Mesenchymal stem cell (in vitro differentiated cells and primary cell): ENCODE measurements around the gene FGFR2.

Experiments
- DNase-seq: peaks from one replicate; pipeline ENCODE4 v3.0.0-alpha.2; 2013
- H2AFZ ChIP-seq: one replicate; pipeline ENCODE4 v1.6.1; 2013; ENCODE audit warnings: low read depth, mild to moderate bottlenecking, control low read depth, inconsistent platforms, low read length, moderate library complexity
- H2AK5ac ChIP-seq: 2 replicates; pipeline ENCODE4 v1.6.1; 2013; ENCODE audit warnings: low read length, moderate library complexity, mild to moderate bottlenecking, inconsistent platforms; ENCODE audit not compliant: severe bottlenecking
- H2BK120ac ChIP-seq: one replicate; pipeline ENCODE4 v1.6.1; 2013; ENCODE audit warnings: low read depth, mild to moderate bottlenecking, inconsistent platforms, low read length, moderate library complexity
- H2BK12ac ChIP-seq, 2 experiments: one replicate each; pipeline ENCODE4 v1.6.1; 2013; ENCODE audit warnings: inconsistent platforms in 2 of 2, low read length in 2 of 2, mild to moderate bottlenecking in 2 of 2, moderate library complexity in 2 of 2, control low read depth in 1 of 2
- H2BK15ac ChIP-seq: one replicate; pipeline ENCODE4 v1.6.1; 2013; ENCODE audit warnings: mild to moderate bottlenecking, low read depth, inconsistent platforms; ENCODE audit not compliant: poor library complexity, severe bottlenecking
- H2BK5ac ChIP-seq: 2 replicates; pipeline ENCODE4 v1.6.1; 2013; ENCODE audit warnings: low read depth, mild to moderate bottlenecking, low read length, control low read depth, inconsistent platforms; ENCODE audit not compliant: poor library complexity, severe bottlenecking
- H3K14ac ChIP-seq, 2 experiments: one replicate each; pipeline ENCODE4 v1.6.1; 2013; ENCODE audit warnings: inconsistent platforms in 2 of 2, low read length in 2 of 2, control low read depth in 1 of 2, mild to moderate bottlenecking in 1 of 2, moderate library complexity in 1 of 2
- H3K18ac ChIP-seq, 2 experiments: one replicate each; pipeline ENCODE4 v1.6.1; 2013; ENCODE audit warnings: inconsistent platforms in 2 of 2, low read length in 2 of 2, control low read depth in 1 of 2, low read depth in 1 of 2, mild to moderate bottlenecking in 1 of 2
- H3K23ac ChIP-seq, 2 experiments: one replicate each; pipeline ENCODE4 v1.6.1; 2013; ENCODE audit warnings: inconsistent platforms in 2 of 2, low read length in 2 of 2, mild to moderate bottlenecking in 2 of 2, moderate library complexity in 2 of 2, control low read depth in 1 of 2
- H3K27ac ChIP-seq: 2 replicates; pipeline ENCODE4 v1.5.1; 2013; ENCODE audit warnings: mild to moderate bottlenecking, moderate library complexity, low read length, control low read depth, inconsistent platforms; ENCODE audit not compliant: poor library complexity, severe bottlenecking
- H3K27me3 ChIP-seq, 2 experiments: 2 replicates each; pipeline versions ENCODE4 v1.6.1 to v1.7.0; 2013; ENCODE audit warnings: low read length in 2 of 2, mild to moderate bottlenecking in 2 of 2, moderate library complexity in 2 of 2, control low read depth in 1 of 2, inconsistent platforms in 1 of 2; ENCODE audit not compliant: control insufficient read depth in 1 of 2, insufficient read depth in 1 of 2
- H3K36me3 ChIP-seq, 2 experiments: 2 replicates each; pipeline versions ENCODE4 v1.6.1 to v1.7.0; 2013; ENCODE audit warnings: low read length in 2 of 2, control low read depth in 1 of 2, inconsistent platforms in 1 of 2, low read depth in 1 of 2, mild to moderate bottlenecking in 1 of 2; ENCODE audit not compliant: insufficient read depth in 2 of 2, control insufficient read depth in 1 of 2
- H3K4ac ChIP-seq, 2 experiments: one replicate each; pipeline ENCODE4 v1.6.1; 2013; ENCODE audit warnings: inconsistent platforms in 2 of 2, low read length in 2 of 2, mild to moderate bottlenecking in 2 of 2, moderate library complexity in 2 of 2, control low read depth in 1 of 2, low read depth in 1 of 2
- H3K4me1 ChIP-seq: 2 replicates; pipeline ENCODE4 v1.6.1; 2013; ENCODE audit warnings: low read depth, low read length, control low read depth; ENCODE audit not compliant: control insufficient read depth, insufficient read depth
- H3K4me2 ChIP-seq: 2 replicates; pipeline ENCODE4 v1.6.1; 2013; ENCODE audit warnings: low read length, mild to moderate bottlenecking, inconsistent platforms; ENCODE audit not compliant: poor library complexity, severe bottlenecking
- H3K4me3 ChIP-seq, 2 experiments: 2 replicates each; pipeline versions ENCODE4 v1.5.1 to v1.7.0; 2013; ENCODE audit warnings: low read length in 2 of 2, mild to moderate bottlenecking in 2 of 2, control low read depth in 1 of 2, low read depth in 1 of 2; ENCODE audit not compliant: insufficient read depth in 1 of 2
- H3K79me1 ChIP-seq: replicated peaks from 2 replicates; pipeline ENCODE4 v1.6.1; 2013; ENCODE audit warnings: mild to moderate bottlenecking, control low read depth, low read length, inconsistent platforms; ENCODE audit not compliant: poor library complexity, severe bottlenecking
- H3K9ac ChIP-seq: 2 replicates; pipeline ENCODE4 v1.7.0; 2013; ENCODE audit warnings: mild to moderate bottlenecking, low read length, moderate library complexity
- H3K9me3 ChIP-seq: 2 replicates; pipeline ENCODE4 v1.7.0; 2013; ENCODE audit warnings: mild to moderate bottlenecking, low read length; ENCODE audit not compliant: control insufficient read depth
- H4K8ac ChIP-seq: one replicate; pipeline ENCODE4 v1.6.1; 2013; ENCODE audit warnings: inconsistent platforms, mild to moderate bottlenecking, low read length, moderate library complexity
- H4K91ac ChIP-seq: one replicate; pipeline ENCODE4 v1.6.1; 2013; ENCODE audit warnings: mild to moderate bottlenecking, low read length, inconsistent platforms
- WGBS: methylation state at CpG from one replicate; pipeline ENCODE4 v1.1.7; 2013; ENCODE audit warnings: mixed read lengths; 5-methylcytosine and 5-hydroxymethylcytosine counted together

The FGFR2 gene

GRCh38 chr10:121593281-121594075 is 4.8 kb downstream of the FGFR2 start:
- 89% methylated on average over 20 of the region's 20 CpGs for WGBS

GRCh38 chr10:121592155-121592890 is 5.9 kb downstream of the FGFR2 start:
- Histone ChIP-seq H4K8ac (no peak overlapping the region), H3K4me3 (no peak overlapping the region), H3K4me1 (peaks cover 12% of the 10 kb centered on the region), H3K27me3 (peaks cover 34 to 38% of the 10 kb centered on the region in 2 experiments), H3K9me3 (no peaks in the 10 kb centered on the region), H4K91ac (no peak overlapping the region), H3K18ac (no peak overlapping the region), H3K36me3 (peaks cover 0 to 3% of the 10 kb centered on the region in 2 experiments), H3K23ac (no peak overlapping the region), H3K79me1 (peaks cover 3% of the 10 kb centered on the region), H2AK5ac (no peak overlapping the region), H2BK12ac (no peak overlapping the region), H3K27ac (no peak overlapping the region), H3K4ac (no peak overlapping the region), H3K4me2 (no peak overlapping the region), H2BK120ac (no peak overlapping the region), H2AFZ (no peak overlapping the region), H2BK5ac (no peak overlapping the region), H3K14ac (no peak overlapping the region), H2BK15ac (no peak overlapping the region), H3K9ac (no peak overlapping the region)
- no peak for DNase-seq
- WGBS: 92% methylated on average over 18 of the region's 18 CpGs

More at GRCh38 chr10:121593281-121594075, 4.8 kb downstream of the FGFR2 start:
- Histone ChIP-seq H2BK120ac (no peak overlapping the region), H3K23ac (no peak overlapping the region), H3K9ac (no peak overlapping the region), H4K91ac (no peak overlapping the region), H3K18ac (no peak overlapping the region), H2BK12ac (no peak overlapping the region), H3K4me3 (no peak overlapping the region), H3K14ac (no peak overlapping the region), H3K79me1 (peaks cover 3% of the 10 kb centered on the region), H3K4me1 (peaks cover 23% of the 10 kb centered on the region), H3K27ac (no peak overlapping the region), H2BK5ac (no peak overlapping the region), H2AFZ (no peak overlapping the region), H3K9me3 (no peaks in the 10 kb centered on the region), H3K27me3 (peaks cover 41 to 45% of the 10 kb centered on the region in 2 experiments), H3K36me3 (peaks cover 0 to 3% of the 10 kb centered on the region in 2 experiments), H3K4me2 (no peak overlapping the region), H3K4ac (no peak overlapping the region), H2BK15ac (no peak overlapping the region), H4K8ac (no peak overlapping the region), H2AK5ac (no peak overlapping the region)
- DNase-seq: no peak

GRCh38 chr10:121591186-121591585 is 7.1 kb downstream of the FGFR2 start:
- no peak overlapping the region for H2BK5ac ChIP-seq
- H3K27ac ChIP-seq: no peak overlapping the region
- H3K18ac ChIP-seq: no peak overlapping the region
- no peak overlapping the region for H2AK5ac ChIP-seq
- no peak overlapping the region for H2BK120ac ChIP-seq
- H3K27me3 ChIP-seq: peaks cover 26 to 28% of the 10 kb centered on the region in 2 experiments
- no peak overlapping the region for H4K8ac ChIP-seq
- peaks cover 3% of the 10 kb centered on the region for H3K79me1 ChIP-seq
- no peak overlapping the region for H2AFZ ChIP-seq
- no peak overlapping the region for H3K9ac ChIP-seq
- no peak overlapping the region for H3K4me3 ChIP-seq
- peaks cover 8% of the 10 kb centered on the region for H3K4me1 ChIP-seq
- H3K4me2 ChIP-seq: no peak overlapping the region
- no peak overlapping the region for H2BK12ac ChIP-seq
- peaks cover 0 to 3% of the 10 kb centered on the region in 2 experiments for H3K36me3 ChIP-seq
- H3K14ac ChIP-seq: no peak overlapping the region
- H2BK15ac ChIP-seq: no peak overlapping the region
- WGBS: 86% methylated on average over 6 of the region's 6 CpGs
- H3K4ac ChIP-seq: no peak overlapping the region
- no peak overlapping the region for H3K23ac ChIP-seq
- H4K91ac ChIP-seq: no peak overlapping the region
- DNase-seq: no peak
- peaks cover 3% of the 10 kb centered on the region for H3K9me3 ChIP-seq

- no peak overlapping the region for H2BK15ac ChIP-seq
- H4K8ac ChIP-seq: no peak overlapping the region
- H3K14ac ChIP-seq: no peak overlapping the region
- 80% methylated on average over 9 of the region's 9 CpGs for WGBS
- no peak overlapping the region for H3K4ac ChIP-seq
- H3K27me3 ChIP-seq: peaks cover 22 to 24% of the 10 kb centered on the region in 2 experiments
- H3K27ac ChIP-seq: no peak overlapping the region
- DNase-seq: no peak
- no peak overlapping the region for H2AK5ac ChIP-seq
- H3K4me1 ChIP-seq: peaks cover 4% of the 10 kb centered on the region
- H3K4me3 ChIP-seq: no peak overlapping the region
- H3K9me3 ChIP-seq: peaks cover 3% of the 10 kb centered on the region
- no peak overlapping the region for H3K18ac ChIP-seq
- peaks cover 3% of the 10 kb centered on the region for H3K79me1 ChIP-seq
- H3K36me3 ChIP-seq: peaks cover 0 to 3% of the 10 kb centered on the region in 2 experiments
- H2AFZ ChIP-seq: no peak overlapping the region
- no peak overlapping the region for H2BK5ac ChIP-seq
- H3K9ac ChIP-seq: no peak overlapping the region
- no peak overlapping the region for H2BK120ac ChIP-seq
- H2BK12ac ChIP-seq: no peak overlapping the region
- H4K91ac ChIP-seq: no peak overlapping the region
- no peak overlapping the region for H3K23ac ChIP-seq
- H3K4me2 ChIP-seq: no peak overlapping the region
Observed at GRCh38 chr10:121590772-121591171, 7.5 kb downstream of the FGFR2 start.
